ENCODE data around the gene ZNF541.

Gene ZNF541, protein sequence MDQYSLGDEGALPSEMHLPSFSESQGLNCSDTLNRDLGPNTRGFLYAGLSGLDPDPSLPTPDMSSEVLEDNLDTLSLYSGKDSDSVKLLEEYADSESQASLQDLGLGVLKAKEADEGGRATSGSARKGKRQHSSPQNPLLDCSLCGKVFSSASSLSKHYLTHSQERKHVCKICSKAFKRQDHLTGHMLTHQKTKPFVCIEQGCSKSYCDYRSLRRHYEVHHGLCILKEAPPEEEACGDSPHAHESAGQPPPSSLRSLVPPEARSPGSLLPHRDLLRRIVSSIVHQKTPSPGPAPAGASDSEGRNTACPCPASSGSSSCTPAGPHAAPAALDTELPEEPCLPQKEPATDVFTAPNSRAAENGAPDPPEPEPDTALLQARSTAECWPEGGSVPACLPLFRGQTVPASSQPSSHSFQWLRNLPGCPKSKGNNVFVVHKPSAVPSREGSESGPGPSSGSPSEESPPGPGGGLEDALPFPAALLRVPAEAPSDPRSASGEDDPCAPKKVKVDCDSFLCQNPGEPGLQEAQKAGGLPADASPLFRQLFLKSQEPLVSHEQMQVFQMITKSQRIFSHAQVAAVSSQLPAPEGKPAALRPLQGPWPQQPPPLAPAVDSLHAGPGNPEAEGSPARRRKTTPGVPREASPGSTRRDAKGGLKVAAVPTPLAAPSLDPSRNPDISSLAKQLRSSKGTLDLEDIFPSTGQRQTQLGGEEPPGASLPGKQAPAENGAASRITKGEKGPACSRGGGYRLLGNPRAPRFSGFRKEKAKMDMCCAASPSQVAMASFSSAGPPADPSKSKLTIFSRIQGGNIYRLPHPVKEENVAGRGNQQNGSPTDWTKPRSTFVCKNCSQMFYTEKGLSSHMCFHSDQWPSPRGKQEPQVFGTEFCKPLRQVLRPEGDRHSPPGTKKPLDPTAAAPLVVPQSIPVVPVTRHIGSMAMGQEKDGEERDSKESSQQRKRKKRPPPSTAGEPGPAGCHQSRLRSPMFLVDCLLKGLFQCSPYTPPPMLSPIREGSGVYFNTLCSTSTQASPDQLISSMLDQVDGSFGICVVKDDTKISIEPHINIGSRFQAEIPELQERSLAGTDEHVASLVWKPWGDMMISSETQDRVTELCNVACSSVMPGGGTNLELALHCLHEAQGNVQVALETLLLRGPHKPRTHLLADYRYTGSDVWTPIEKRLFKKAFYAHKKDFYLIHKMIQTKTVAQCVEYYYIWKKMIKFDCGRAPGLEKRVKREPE (N-terminal part only)

DNA sequence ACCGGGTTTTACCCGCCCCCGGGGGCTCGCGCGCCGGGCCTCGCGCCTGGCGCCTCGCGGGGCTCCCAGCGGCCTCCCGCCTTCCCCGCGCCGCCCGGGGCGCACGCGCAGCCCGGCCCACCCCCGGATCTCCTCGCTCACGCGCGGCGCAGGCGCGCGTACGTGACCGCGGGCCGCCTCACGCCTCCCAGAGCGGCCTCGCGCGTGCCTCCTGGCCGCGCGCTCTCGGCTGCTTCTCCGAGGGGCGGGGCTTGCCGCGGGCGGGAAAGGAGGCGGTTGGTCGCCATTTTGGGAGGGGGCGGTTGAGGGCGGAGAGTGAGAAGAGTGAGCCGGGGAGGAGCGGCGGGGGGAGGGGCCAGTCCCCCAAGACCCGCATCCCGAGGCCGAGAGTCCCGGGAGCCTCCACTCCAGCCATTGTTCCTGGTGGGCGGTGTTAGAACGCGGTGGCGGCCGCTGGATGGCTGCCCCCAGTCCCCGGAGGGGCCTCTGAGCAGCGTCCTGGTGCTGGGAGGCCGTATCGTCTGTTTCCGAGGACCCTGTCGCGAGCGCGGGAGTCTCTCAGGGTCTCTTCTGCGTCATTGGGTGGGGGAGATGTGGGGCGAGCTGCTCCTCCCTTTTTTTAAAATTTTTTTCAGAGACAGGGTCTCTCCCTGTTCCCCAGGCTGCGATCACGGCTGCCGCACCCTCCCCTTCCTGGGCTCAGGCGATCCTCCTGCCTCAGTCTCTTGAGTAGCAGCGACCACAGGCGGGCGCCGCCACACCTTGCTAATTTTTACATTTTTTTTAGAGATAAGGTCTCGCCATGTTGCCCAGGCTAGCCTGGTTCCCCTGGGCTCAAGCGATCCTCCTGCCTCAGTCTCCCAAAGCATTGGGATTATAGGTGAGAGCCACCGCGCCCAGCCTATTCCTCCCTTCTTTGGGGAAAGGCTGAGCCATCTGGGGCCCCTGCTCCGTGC is at the start of gene ZNF541:
ZNF541 (minus strand) TSS at position 78 of the 956 bp plus-strand sequence. CDS start 17,292 bp downstream, outside the sequence.
- peak; percentile 30 for DNase-seq (ENCODE audit: low read depth)

DNA sequence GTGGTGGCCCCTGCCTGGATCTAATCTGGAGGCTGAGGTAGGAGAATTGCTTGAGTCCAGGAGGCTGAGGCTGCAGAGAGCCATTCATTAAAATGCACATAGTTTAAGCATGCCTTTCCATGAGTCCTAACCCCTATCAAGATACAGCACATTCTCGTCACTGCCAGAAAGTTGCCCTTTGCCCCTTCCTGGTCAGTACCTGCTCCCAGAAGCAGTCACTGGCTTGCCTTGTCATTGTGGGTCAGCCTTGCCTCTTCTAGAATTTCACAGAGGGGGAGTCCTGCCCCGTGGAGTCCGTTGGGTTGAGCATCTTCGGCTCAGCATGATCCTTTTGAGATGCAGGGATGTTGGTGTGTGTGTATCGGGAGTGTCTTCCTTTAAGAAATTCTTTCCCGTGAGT is 46.8 kb upstream of the ZNF541 start:
- DNase-seq (ENCODE audit: low read depth): peak; percentile 38

DNA sequence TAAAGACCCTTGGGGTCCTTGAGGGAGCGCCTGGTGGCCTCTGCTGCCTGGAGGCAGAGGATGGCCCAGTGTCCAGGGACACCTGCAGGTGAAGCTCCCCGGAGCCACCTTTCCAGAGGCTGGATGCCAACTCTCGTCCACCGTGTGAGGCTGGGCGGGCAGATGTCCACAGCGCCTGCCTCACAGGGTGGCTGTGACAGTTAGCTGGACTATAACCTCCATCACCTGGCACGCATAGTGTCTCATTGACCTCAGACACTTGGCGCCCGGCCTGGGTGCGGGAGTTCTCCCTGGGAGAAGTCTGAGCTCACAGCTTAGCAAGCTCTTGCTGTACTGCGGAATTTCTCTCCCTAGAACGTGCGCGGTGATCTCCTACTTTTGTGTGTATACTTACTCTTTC is 45.8 kb upstream of the ZNF541 start:
- DNase-seq (ENCODE audit: low read depth): peak; percentile 18

DNA sequence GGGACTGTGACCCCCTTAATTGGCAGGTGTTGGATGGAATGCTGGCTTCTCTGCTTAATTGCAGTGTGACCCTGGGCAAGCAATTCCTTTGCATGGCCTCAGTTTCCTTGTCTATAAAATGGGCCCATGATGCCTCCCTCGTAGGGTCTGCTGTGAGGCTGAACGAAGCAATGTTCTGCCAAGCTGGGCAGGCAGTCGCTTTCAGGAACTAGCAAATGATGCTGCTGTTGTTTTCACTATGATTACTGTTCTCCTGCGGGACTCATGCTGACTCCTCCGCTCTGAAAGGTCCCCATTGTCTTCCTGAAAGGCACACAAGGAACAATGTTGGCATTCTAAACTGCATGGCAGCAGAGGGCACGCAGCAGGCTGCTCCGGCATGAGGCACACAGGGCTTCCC is 42.8 kb upstream of the ZNF541 start:
- DNase-seq (ENCODE audit: low read depth): no peak

DNA sequence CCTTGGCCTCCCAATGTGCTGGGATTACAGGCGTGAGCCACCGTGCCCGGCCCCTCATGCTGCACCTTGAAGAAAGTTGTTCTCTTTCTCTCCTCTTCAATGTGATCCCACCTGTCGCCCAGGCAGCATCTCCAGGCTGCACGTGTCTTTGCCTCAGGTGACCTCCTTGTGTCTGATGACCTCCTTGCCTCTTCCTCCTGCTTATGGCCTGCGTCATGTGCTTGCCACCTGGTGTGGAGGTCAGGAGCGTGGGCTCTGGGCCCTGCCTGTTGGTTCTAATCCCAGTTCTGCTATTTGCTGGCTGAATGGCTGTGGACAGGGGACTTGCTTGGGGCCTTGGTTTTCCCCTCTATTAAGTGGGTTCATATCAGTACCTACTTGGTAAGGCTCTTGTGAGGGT is 42.3 kb upstream of the ZNF541 start:
- no peak for DNase-seq (ENCODE audit: low read depth)

DNA sequence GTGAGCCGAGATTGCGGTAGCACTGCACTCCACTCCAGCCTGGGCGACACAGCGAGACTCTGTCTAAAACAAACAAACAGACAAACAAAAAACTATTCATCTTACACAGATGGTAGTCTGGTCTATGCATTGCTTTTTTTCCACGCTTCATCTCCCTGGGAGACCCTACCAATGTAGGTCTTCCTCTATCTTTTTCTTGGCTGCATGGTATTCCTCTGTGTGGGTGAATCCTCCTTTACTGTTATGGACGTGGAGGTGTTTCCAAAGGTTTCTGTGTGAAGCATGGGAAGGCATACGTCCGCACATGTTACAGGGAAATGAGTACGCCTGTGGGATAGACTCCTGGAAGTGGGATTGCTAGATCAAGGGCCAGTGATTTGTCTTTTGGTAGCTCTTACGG is 41.6 kb upstream of the ZNF541 start:
- no peak for DNase-seq (ENCODE audit: low read depth)

DNA sequence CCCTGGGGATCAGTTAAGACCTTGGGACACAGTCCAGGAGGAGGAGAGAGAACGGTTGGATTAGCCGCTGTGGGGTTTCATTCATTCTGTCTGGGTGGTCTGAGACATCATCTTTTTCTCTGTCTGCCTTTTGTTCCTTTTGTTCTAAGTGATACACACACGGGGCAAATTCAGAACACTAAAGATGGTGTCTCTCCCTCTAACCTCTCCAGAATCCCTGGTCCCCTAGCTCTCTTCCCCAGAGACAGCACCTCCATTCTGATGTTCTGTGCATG is 41.0 kb upstream of the ZNF541 start:
- DNase-seq (ENCODE audit: low read depth): no peak

DNA sequence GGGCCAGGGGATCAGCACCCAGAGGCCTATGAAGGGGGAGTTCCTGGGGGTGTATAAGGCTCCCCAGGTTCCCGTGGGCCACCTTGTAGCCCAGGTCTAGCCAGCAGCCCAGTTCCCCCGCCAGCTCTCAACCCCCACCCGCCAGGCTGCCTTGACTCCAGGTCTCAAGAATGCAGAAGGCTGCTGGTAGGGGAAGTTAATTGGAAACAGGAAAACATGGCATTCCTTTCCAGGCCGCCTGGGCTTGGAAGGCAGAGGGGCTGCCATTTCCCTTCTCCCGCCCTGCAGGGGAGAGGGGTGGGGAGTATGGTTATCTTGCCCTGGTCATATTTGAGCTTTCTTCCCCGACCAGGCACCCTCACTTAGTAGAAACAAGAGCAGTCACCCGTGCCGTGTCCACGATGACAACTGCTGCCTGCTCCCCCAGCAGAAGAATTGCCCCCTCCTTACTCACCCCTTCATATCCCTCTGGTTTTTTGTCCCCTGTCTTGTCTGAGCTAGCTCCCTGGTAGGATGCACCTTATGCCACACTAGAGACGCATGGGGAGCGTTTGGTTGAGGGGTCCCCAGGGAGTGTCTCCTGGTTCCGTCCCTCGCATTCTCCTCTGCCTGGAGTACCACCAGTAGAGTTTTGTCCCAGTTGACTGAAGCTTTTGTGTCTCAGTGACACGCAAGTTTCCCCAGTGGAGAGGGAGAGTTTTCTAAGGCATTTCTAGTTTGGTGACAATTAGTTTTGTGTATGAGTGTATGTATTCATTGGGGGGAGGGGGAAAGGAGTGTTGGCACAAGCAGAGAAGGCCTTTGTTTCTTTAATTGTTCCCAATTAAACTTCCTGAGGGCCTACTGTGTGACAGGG is 40.4 kb upstream of the ZNF541 start:
- peak; percentile 90 for DNase-seq (ENCODE audit: low read depth)

DNA sequence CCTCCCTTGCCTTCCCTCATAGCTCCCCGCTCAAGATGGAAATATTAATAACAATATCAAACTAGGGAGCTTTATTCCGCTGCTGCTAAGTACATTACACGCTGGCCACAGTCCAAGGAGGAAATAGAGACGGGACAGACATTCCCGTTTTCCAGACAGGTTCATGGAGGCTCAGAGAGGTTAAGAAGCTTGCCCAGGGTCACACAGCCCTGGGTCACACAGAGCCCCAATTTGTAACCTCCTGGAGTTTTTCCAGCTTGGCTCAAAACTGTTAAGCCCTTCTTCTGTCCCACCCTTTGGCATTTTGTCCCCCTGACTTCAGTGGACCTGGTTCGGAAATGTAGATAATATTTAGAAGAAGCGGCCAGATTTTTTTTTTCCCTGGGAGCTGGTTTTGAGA is 38.0 kb upstream of the ZNF541 start:
- peak; percentile 11 for DNase-seq (ENCODE audit: low read depth)

DNA sequence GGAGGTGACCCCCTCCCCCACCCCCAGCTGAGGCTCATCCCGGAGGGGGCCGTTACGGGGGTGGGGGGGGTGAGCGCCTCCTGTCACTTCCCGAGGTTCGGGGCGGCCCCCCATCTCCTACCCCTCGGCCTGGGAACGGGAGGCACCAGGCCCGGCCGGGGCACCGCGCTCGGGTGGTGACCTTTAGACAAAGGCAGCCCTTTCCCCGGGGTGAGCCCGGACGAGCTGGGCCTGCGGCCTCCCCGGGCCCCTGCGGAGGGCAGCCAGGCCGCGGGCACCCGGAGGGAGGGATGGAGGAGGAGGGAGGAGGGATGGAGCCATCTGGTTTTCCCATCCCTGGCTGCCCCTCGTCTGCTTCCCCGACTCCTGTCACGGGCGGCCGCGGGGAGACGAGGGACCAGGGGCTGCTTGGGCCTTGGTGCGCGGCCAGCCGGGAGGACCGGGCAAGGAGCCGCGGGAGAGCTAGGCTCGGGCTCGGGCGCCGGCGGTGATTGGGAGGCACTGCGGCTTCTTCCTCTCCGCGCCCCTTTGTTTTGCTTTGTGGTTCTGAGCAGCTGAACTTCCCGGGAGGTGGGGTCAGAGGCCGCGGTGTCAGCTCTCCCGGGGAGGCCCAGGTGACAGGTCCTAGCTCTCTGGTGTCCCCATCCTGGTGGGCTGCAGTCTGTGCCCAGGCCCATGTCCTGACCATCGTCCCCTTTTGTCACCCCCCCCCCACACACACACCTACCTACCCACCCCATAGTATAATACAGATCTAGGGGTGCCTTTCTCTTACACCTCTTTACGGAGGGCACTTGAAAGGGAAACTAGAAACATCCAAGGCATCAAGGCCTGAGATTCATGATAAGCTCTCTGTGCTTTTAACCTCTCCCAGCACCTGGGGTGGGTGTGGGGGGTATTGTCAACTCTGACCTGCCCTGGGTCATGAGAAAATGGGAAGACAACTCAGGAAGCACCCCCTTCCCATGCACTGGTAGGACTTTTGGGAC is 37.3 kb upstream of the ZNF541 start:
- DNase-seq (ENCODE audit: low read depth): peak; percentile 68

DNA sequence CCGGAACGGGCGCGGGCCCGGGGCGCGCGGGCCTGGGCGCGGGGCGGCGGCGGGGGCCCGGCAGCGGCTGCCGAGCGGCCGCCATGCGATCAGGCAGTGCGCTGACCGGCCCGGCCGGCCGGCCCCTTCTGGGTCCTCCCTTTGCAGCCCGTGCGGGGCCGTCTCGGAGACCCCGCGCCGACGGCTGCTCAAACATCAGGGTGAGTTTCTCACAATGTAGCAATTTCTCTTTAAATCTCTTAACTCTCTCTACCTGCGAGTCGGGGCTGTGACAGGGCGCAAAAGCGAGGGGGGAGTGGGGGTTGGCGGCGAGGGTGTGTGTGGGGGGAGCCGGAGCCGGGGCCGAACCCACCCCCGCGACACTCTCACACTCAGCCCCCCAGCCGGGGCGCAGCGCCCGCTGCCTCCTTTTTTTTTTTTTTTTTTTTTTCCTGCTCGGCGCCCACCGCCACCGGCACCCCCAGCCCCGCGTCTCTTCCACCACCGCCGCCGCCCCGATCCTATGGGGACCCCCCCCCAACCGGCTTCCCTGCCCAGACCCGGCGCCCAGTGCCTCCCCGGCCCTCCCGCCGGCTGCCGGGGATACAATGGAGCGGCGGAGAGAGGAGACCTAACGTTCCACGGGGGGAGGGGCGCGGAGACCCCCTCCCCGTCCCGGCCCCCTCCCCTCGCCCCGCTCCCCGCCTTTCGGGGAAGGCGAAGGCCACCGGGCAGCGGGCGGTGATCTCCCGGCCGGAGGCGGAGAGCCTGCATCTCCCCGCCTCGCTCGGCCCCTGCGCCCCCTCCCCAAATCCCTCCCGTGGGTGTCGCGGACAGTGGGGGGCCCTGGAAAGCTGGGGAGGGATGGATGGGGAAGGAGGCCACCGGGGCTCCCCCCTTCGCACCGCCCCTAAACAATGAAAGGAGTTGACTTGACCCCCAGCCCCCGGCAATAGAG is 36.3 kb upstream of the ZNF541 start, which contains the start of gene BICRA:
BICRA (plus strand) TSS at position 166 of the 937 bp plus-strand sequence. CDS start 64,441 bp downstream, outside the sequence.
- DNase-seq (ENCODE audit: low read depth): peak; percentile 80

DNA sequence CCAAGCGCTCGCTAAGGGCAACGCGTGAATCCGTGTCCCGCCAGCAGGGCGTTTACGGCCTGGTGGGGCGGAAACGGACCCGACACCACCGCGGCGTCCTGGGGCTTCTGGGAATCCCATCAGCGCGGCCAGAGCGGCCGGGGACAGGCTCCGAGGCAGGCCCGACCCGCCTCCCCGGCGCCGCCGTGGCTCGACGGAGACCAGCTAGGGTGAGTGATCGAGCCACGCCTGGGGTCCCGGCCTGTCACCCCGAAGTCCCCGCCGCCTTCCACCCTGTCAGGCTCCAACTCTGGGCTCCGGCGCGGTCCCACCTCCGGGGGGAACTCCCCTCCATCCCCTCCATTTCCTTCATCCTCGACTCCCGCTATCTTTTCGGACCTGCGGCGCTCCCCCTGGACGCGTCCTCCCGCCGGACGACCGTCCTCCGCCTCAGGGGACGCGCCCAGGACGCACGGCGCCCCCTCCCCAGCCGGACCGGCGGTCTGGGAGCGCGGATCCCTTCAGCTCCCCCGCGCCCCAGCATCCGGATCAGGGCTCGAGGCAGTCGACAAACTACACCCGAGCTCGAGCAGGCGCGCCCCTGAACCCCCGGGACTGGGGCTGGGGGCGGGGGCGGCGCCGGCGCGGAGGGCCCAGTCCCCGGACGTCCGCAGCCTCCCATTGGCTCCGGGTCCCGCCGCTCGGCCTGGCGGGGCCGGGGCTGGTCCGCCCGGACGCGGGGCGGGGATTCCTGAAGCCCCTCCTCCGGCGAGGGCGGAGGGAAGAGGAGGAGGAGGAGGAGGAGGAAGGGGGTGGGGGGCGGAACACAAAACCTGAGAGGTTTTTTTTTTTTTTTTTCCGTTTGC is 35.3 kb upstream of the ZNF541 start:
- DNase-seq (ENCODE audit: low read depth): peak; percentile 94

DNA sequence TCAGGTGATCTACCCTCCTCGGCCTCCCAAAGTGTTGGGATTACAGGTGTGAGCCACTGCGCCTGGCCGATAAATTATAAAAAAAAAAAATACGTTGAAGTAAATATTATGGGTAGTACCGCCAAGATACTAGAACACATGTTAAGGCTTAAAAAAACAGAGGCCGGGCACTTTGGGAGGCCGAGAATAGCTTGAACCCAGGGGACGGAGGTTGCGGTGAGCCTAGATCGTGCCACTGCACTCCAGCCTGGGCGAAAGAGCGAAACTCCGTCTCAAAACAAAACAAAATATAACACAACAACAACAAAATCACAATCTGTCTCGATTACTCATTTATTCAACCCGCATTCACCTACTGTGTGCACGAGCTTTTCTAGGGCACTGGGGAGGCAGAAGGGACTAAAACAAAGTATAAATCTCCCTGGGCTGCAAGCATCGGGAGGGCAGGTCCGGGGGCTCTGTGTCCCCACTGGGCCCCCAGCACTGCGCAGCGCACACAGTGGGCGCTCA is 34.7 kb upstream of the ZNF541 start:
- DNase-seq (ENCODE audit: low read depth): no peak

DNA sequence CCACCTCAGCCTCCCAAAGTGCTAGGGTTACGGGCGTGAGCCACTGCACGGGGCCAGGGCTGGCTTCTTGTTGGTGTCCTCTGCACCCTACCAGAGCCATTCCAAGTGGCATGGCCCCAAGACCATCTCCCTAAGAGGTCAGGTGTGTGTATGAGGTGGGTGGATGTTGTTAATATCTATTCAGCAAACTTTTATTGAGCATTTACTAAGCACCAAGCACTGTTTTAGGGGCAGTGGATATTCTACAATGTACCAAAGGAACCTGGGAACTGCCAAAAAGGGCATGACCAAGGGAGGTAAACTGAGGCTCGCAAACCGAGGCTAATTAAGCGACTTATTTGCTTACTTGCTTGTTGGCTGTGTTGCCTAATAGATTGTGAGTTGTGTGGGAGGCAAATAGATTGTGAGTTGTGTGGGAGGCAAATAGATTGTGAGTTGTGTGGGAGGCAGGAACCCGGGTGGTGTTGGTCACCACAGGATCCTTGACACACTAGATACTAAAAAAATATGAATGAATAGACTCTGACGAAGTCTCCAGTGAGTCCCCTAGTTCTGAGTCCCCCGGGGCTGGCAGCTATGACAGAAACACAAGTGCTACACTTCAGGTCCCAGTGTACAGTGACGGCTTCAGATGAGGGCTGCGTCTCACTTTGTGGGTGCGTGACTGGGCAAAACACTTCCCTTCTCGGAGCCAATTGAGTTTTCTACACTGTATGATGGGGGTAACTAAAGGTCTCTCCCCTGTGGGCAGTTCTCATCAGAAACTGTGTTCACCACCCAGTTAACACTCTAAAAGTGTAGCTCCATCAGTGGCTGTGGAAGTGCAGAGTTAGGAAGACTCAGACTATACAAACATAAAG is 31.0 kb upstream of the ZNF541 start:
- DNase-seq (ENCODE audit: low read depth): no peak

DNA sequence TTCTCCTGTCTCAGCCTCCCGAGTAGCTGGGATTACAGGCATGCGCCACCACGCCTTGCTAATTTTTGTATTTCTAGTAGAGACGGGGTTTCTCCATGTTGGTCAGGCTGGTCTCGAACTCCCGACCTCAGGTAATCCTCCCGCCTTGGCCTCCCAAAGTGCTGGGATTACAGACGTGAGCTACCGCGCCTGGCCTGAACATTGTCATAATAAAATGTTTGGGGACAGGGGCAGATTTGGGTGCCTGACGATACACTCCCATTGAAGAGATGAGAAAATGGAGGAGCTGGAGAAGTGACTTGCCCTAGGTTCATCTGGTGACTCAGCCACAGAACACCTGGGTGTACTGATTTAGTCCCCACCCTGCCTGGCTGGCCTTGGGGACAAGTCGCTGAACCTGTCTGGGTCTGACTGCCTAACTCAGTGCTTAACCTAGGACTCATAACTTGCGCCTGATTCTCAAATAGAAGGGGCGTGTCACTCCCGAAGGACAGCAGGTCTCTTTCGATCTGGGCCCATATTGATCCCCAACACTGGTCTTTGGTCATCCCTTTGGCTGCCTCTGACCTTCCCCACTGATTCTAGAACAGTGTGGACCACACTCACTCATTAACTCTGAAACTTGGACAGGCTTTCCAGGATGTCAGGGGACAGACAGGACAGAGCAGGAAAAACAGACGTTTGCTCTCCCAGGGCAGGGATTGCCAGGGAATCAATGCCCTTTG is 28.4 kb upstream of the ZNF541 start:
- no peak for DNase-seq (ENCODE audit: low read depth)
